Neural progenitor cell (in vitro differentiated cells): ENCODE measurements around the gene SPATA17. TPM values are rescaled to one million over a fixed set of nuclear protein-coding genes. Genes with fewer than 3 reads are reported as not detected.

Experiments
- DNase-seq: peaks from one replicate; pipeline ENCODE4 v3.0.0-alpha.2; 2016; ENCODE audit warnings: low spot score
- H2AFZ ChIP-seq: fragments of 200-600 bp; sonication (generic); replicated peaks from 2 replicates; pipeline ENCODE4 v1.6.1; 2016; ENCODE audit warnings: antibody characterized with exemption
- H3F3A ChIP-seq: fragments of 200-600 bp; sonication (generic); 2 replicates; pipeline ENCODE4 v1.6.1; 2016; ENCODE audit warnings: antibody characterized with exemption, low read depth
- H3K27ac ChIP-seq: fragments of 200-600 bp; sonication (generic); 2 replicates; pipeline ENCODE4 v1.5.1; 2016; ENCODE audit warnings: mild to moderate bottlenecking
- H3K27me3 ChIP-seq: fragments of 200-600 bp; sonication (generic); 2 replicates; pipeline ENCODE4 v1.6.1; 2016; ENCODE audit warnings: mild to moderate bottlenecking, moderate library complexity
- H3K36me3 ChIP-seq: fragments of 200-600 bp; sonication (generic); 2 replicates; pipeline ENCODE4 v1.5.1; 2016
- H3K4me1 ChIP-seq: fragments of 200-600 bp; sonication (generic); 2 replicates; pipeline ENCODE4 v1.6.1; 2016; ENCODE audit warnings: mixed run types
- H3K4me2 ChIP-seq: fragments of 200-600 bp; sonication (generic); 2 replicates; pipeline ENCODE4 v1.6.1; 2016
- H3K4me3 ChIP-seq: fragments of 200-600 bp; sonication (generic); 2 replicates; pipeline ENCODE4 v1.5.1; 2016
- H3K79me2 ChIP-seq: fragments of 200-600 bp; sonication (generic); 2 replicates; pipeline ENCODE4 v1.6.1; 2016; ENCODE audit warnings: low read depth
- H3K9ac ChIP-seq: fragments of 200-600 bp; sonication (generic); 2 replicates; pipeline ENCODE4 v1.6.1; 2016
- H3K9me3 ChIP-seq: fragments of 200-600 bp; sonication (generic); 2 replicates; pipeline ENCODE4 v1.5.1; 2016; ENCODE audit warnings: low read depth
- H4K20me1 ChIP-seq: fragments of 200-600 bp; sonication (generic); 2 replicates; pipeline ENCODE4 v1.6.1; 2016; ENCODE audit warnings: low read depth
- H3K27ac Mint-ChIP-seq: 3 replicates; pipeline ENCODE4 v1.8.0; 2021; ENCODE audit warnings: mixed read lengths
- H3K27me3 Mint-ChIP-seq: 2 replicates; pipeline ENCODE4 v1.8.0; 2022; ENCODE audit warnings: low read depth, mild to moderate bottlenecking, inconsistent platforms, moderate library complexity, mixed read lengths; ENCODE audit not compliant: insufficient read depth
- H3K36me3 Mint-ChIP-seq: 3 replicates; pipeline ENCODE4 v1.8.0; 2021; ENCODE audit warnings: mixed read lengths
- H3K4me1 Mint-ChIP-seq: 3 replicates; pipeline ENCODE4 v1.8.0; 2021; ENCODE audit warnings: mixed read lengths
- H3K4me3 Mint-ChIP-seq: 3 replicates; pipeline ENCODE4 v1.8.0; 2021; ENCODE audit warnings: mild to moderate bottlenecking, moderate library complexity, mixed read lengths
- H3K9me3 Mint-ChIP-seq: 3 replicates; pipeline ENCODE4 v1.8.0; 2020; ENCODE audit warnings: mixed read lengths
- CTCF ChIP-seq: fragments of 200-600 bp; sonication (generic); IDR thresholded peaks from 2 replicates; pipeline ENCODE4 v1.5.1; 2017; ENCODE audit warnings: antibody characterized with exemption, mild to moderate bottlenecking
- EZH2 ChIP-seq: fragments of 200-600 bp; sonication (generic); IDR thresholded peaks from 2 replicates; pipeline ENCODE4 v1.6.1; 2017; ENCODE audit warnings: antibody characterized with exemption, mild to moderate bottlenecking, moderate library complexity
- EZH2phosphoT487 ChIP-seq: fragments of 200-600 bp; sonication (generic); IDR thresholded peaks from 2 replicates; pipeline ENCODE4 v1.6.1; 2017; ENCODE audit warnings: antibody characterized with exemption
- total RNA-seq: library from RNA; depleted of rRNA; stranded (reverse); fragments of >200 nt; gene quantifications from 2 replicates; pipeline ENCODE4 v1.2.3, GENCODE V29; 2015; ENCODE audit warnings: low replicate concordance

Gene SPATA17
- total RNA-seq, 1 donor from 2014 or later, result 1.6 TPM

GRCh38 chr1:217627431-217627830, 3.7 kb upstream of the SPATA17 start:
- Mint-ChIP-seq H3K27ac (no peak overlapping the region), H3K36me3 (peaks cover 2% of the 10 kb centered on the region), H3K4me1 (peaks cover 23% of the 10 kb centered on the region), H3K9me3 (no peaks in the 10 kb centered on the region), H3K4me3 (no peak overlapping the region), H3K27me3 (peaks cover 2% of the 10 kb centered on the region)
- TF ChIP-seq EZH2phosphoT487, result no peak
- TF ChIP-seq EZH2, result no peak
- no peak for TF ChIP-seq CTCF
- H3K4me2 ChIP-seq, result no peak overlapping the region
- H2AFZ ChIP-seq, result no peak overlapping the region
- no peaks in the 10 kb centered on the region for H3K36me3 ChIP-seq
- H3K79me2 ChIP-seq, result peaks cover 84% of the 10 kb centered on the region
- H3K27ac ChIP-seq, result no peak overlapping the region
- H4K20me1 ChIP-seq, result peaks cover 20% of the 10 kb centered on the region
- no peak for DNase-seq
- H3K27me3 ChIP-seq, result no peaks in the 10 kb centered on the region
- H3F3A ChIP-seq, result no peaks in the 10 kb centered on the region
- no peaks in the 10 kb centered on the region for H3K9me3 ChIP-seq
- H3K4me3 ChIP-seq, result no peak overlapping the region
- peaks cover 11% of the 10 kb centered on the region for H3K4me1 ChIP-seq
- H3K9ac ChIP-seq, result no peak overlapping the region

- no peak overlapping the region for H3K4me3 Mint-ChIP-seq
- Histone ChIP-seq H3K27ac (no peak overlapping the region), H4K20me1 (no peaks in the 10 kb centered on the region), H3F3A (no peaks in the 10 kb centered on the region), H2AFZ (no peak overlapping the region), H3K4me3 (no peak overlapping the region), H3K9me3 (no peaks in the 10 kb centered on the region), H3K36me3 (no peaks in the 10 kb centered on the region), H3K79me2 (no peaks in the 10 kb centered on the region), H3K4me2 (no peak overlapping the region), H3K9ac (no peak overlapping the region), H3K27me3 (no peaks in the 10 kb centered on the region), H3K4me1 (no peaks in the 10 kb centered on the region)
- H3K9me3 Mint-ChIP-seq, result no peaks in the 10 kb centered on the region
- H3K4me1 Mint-ChIP-seq, result no peaks in the 10 kb centered on the region
- H3K27ac Mint-ChIP-seq, result no peak overlapping the region
- no peak for DNase-seq
- no peaks in the 10 kb centered on the region for H3K36me3 Mint-ChIP-seq
- no peak for TF ChIP-seq EZH2phosphoT487
- TF ChIP-seq EZH2, result no peak
- no peak for TF ChIP-seq CTCF
- no peaks in the 10 kb centered on the region for H3K27me3 Mint-ChIP-seq
Observed at GRCh38 chr1:217642455-217642854, 11.3 kb downstream of the SPATA17 start.

- H3K4me1 Mint-ChIP-seq, result no peaks in the 10 kb centered on the region
Observed at GRCh38 chr1:217647791-217648190, 16.6 kb downstream of the SPATA17 start.

More at GRCh38 chr1:217647791-217648190, 16.6 kb downstream of the SPATA17 start:
- no peak overlapping the region for H3K27ac ChIP-seq
- H3K36me3 Mint-ChIP-seq, result no peaks in the 10 kb centered on the region
- no peak overlapping the region for H3K27ac Mint-ChIP-seq
- H3K36me3 ChIP-seq, result no peaks in the 10 kb centered on the region
- no peaks in the 10 kb centered on the region for H3K27me3 ChIP-seq
- H4K20me1 ChIP-seq, result no peaks in the 10 kb centered on the region
- no peak overlapping the region for H3K9ac ChIP-seq
- TF ChIP-seq EZH2phosphoT487, result no peak
- TF ChIP-seq CTCF, result no peak
- no peak for TF ChIP-seq EZH2
- no peak overlapping the region for H3K4me2 ChIP-seq
- no peak for DNase-seq
- H3K9me3 ChIP-seq, result no peaks in the 10 kb centered on the region
- H3K79me2 ChIP-seq, result no peaks in the 10 kb centered on the region
- H2AFZ ChIP-seq, result no peak overlapping the region
- no peaks in the 10 kb centered on the region for H3K9me3 Mint-ChIP-seq
- no peaks in the 10 kb centered on the region for H3K27me3 Mint-ChIP-seq
- H3F3A ChIP-seq, result no peaks in the 10 kb centered on the region
- no peaks in the 10 kb centered on the region for H3K4me1 ChIP-seq
- H3K4me3 ChIP-seq, result no peak overlapping the region
- no peak overlapping the region for H3K4me3 Mint-ChIP-seq
